ENCODE measurements around the gene KRTAP12-2.

KRTAP12-2 gene

GRCh38 chr21:44711327-44712202 lies 44.8 kb upstream of the KRTAP12-2 start, which contains the start of gene TSPEAR:
TSPEAR (minus strand) TSS chr21:44711572; CDS start chr21:44711514, 58 bp downstream.
- peak; percentile 80 for DNase-seq
- TF ChIP-seq, protein P1, sequence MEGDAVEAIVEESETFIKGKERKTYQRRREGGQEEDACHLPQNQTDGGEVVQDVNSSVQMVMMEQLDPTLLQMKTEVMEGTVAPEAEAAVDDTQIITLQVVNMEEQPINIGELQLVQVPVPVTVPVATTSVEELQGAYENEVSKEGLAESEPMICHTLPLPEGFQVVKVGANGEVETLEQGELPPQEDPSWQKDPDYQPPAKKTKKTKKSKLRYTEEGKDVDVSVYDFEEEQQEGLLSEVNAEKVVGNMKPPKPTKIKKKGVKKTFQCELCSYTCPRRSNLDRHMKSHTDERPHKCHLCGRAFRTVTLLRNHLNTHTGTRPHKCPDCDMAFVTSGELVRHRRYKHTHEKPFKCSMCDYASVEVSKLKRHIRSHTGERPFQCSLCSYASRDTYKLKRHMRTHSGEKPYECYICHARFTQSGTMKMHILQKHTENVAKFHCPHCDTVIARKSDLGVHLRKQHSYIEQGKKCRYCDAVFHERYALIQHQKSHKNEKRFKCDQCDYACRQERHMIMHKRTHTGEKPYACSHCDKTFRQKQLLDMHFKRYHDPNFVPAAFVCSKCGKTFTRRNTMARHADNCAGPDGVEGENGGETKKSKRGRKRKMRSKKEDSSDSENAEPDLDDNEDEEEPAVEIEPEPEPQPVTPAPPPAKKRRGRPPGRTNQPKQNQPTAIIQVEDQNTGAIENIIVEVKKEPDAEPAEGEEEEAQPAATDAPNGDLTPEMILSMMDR (IDR thresholded peaks at IDR 0.05; ENCODE audit: low read depth, low read length): peak; percentile 23; the same call in 1 of the 2 replicates
- H3K4me3 ChIP-seq (ENCODE audit: low read depth, low read length): no peak within 1 kb of the TSS
- H3K27ac ChIP-seq: peak within 1 kb of the TSS; percentile 51
- no peaks in the 10 kb centered on the region for H3K27me3 ChIP-seq (ENCODE audit: insufficient read depth, low read depth, severe bottlenecking)
- no peaks in the 10 kb centered on the region for H3K9me3 ChIP-seq (ENCODE audit: severe bottlenecking)
- H3K36me3 ChIP-seq: no peaks in the 10 kb centered on the region

- Histone ChIP-seq H3K27ac (no peak overlapping the region), H3K36me3 (no peaks in the 10 kb centered on the region), H3K27me3 (ENCODE audit: insufficient read depth, low read depth, severe bottlenecking) (no peaks in the 10 kb centered on the region), H3K4me3 (ENCODE audit: low read depth, low read length) (no peak overlapping the region), H3K9me3 (ENCODE audit: severe bottlenecking) (no peaks in the 10 kb centered on the region)
- DNase-seq: peak; percentile 9
- TF ChIP-seq, protein P1 (IDR thresholded peaks at IDR 0.05; ENCODE audit: low read depth, low read length): no peak
Measured at GRCh38 chr21:44710756-44711326, 44.1 kb upstream of the KRTAP12-2 start.

DNA sequence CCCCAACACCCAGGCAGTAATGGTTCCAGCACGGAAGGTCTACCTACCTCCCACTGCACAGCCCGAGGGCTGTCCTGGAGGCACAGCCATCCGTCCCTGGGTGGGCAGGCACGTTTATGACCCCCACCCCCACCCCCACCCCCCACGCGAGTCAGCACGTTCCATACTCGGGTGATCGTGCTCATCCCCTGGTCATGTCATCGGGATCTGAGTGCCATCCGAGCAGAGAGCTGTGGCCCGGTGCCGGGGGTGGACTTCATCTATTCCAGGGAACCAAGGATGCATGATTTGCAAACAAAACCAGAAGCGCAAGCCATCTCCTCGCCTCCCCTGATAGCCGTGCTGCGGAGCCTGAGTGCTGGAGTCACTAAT lies 43.6 kb upstream of the KRTAP12-2 start:
- no peaks in the 10 kb centered on the region for H3K36me3 ChIP-seq
- TF ChIP-seq, protein P1 (IDR thresholded peaks at IDR 0.05; ENCODE audit: low read depth, low read length): no peak
- H3K27ac ChIP-seq: no peak overlapping the region
- no peaks in the 10 kb centered on the region for H3K9me3 ChIP-seq (ENCODE audit: severe bottlenecking)
- peak; percentile 6 for DNase-seq
- no peaks in the 10 kb centered on the region for H3K27me3 ChIP-seq (ENCODE audit: insufficient read depth, low read depth, severe bottlenecking)
- H3K4me3 ChIP-seq (ENCODE audit: low read depth, low read length): no peak overlapping the region

DNA sequence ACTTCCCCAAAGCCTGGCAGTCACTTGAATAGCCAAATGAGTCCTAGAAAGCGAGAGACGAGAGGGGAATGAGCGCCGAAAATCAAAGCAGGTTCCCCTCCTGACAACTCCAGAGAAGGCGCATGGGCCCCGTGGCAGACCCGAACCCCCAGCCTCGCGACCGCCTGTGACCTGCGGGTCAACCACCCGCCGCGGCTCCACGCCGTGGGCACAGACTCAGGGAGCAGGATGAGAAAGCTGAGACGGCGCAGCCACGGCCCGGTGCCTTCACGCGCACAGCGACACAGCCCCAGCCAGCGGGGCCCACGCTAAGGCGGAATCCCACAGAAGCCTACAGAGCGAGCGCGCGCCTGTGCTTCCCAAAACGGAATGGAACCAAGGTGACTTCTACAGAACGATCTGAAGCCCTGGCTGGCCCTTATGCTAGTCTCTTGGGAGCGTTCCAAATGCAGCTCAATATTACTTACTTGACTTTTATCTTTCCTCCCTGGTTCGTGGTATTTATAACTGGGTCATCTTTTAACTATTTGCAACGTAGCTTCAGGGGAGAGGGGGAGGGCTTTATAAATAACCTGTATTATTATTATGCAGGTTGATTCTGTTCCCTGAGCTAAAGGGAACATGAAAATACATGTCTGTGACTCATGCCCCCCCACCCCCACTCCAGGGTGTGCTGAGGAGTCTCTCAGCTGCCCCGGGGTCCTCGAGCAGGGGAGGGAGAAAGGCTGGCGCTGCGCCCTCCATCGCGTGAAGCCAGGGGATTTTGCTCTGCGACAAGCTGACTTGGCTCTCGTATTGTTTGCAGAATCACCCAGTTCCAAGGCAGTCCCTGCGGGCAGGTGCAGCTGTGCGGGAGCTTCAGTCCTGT lies 42.9 kb upstream of the KRTAP12-2 start:
- no peaks in the 10 kb centered on the region for H3K27me3 ChIP-seq (ENCODE audit: insufficient read depth, low read depth, severe bottlenecking)
- no peaks in the 10 kb centered on the region for H3K9me3 ChIP-seq (ENCODE audit: severe bottlenecking)
- no peak overlapping the region for H3K27ac ChIP-seq
- H3K36me3 ChIP-seq: no peaks in the 10 kb centered on the region
- H3K4me3 ChIP-seq (ENCODE audit: low read depth, low read length): no peak overlapping the region
- DNase-seq: peak; percentile 12
- TF ChIP-seq, protein P1 (IDR thresholded peaks at IDR 0.05; ENCODE audit: low read depth, low read length): no peak

- DNase-seq: peak; percentile 11
Measured at GRCh38 chr21:44708866-44709425, 42.2 kb upstream of the KRTAP12-2 start.

More at GRCh38 chr21:44708866-44709425, 42.2 kb upstream of the KRTAP12-2 start:
- no peaks in the 10 kb centered on the region for H3K27me3 ChIP-seq (ENCODE audit: insufficient read depth, low read depth, severe bottlenecking)
- H3K36me3 ChIP-seq: no peaks in the 10 kb centered on the region
- H3K4me3 ChIP-seq (ENCODE audit: low read depth, low read length): no peak overlapping the region
- H3K9me3 ChIP-seq (ENCODE audit: severe bottlenecking): no peaks in the 10 kb centered on the region
- no peak overlapping the region for H3K27ac ChIP-seq
- TF ChIP-seq, protein P1 (IDR thresholded peaks at IDR 0.05; ENCODE audit: low read depth, low read length): no peak
